ENCODE measurements around the gene FIGN.

DNA sequence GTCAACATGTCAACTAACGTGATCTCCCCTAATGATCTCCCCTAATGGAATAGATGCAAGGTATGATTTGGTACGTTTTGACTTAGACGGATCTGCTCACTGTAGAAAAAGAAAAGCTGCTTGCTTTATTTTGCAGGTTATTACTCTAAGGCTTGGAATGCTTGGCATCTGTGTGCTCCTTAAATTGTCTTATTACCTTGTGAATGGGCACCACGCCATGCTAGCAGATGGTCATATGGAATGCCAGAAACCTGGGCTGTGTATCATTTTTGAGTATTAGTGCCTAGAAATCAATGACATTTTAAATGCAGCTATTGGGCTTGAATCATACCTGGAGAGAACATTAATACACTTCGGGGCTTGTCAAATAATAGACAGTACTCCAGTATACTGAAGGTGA is 16.5 kb upstream of the FIGN start:
- TF ChIP-seq EP300 (IDR thresholded peaks at IDR 0.05) (no peak), POLR2A (IDR thresholded peaks at IDR 0.05) (no peak)
- TF ChIP-seq, protein P1, sequence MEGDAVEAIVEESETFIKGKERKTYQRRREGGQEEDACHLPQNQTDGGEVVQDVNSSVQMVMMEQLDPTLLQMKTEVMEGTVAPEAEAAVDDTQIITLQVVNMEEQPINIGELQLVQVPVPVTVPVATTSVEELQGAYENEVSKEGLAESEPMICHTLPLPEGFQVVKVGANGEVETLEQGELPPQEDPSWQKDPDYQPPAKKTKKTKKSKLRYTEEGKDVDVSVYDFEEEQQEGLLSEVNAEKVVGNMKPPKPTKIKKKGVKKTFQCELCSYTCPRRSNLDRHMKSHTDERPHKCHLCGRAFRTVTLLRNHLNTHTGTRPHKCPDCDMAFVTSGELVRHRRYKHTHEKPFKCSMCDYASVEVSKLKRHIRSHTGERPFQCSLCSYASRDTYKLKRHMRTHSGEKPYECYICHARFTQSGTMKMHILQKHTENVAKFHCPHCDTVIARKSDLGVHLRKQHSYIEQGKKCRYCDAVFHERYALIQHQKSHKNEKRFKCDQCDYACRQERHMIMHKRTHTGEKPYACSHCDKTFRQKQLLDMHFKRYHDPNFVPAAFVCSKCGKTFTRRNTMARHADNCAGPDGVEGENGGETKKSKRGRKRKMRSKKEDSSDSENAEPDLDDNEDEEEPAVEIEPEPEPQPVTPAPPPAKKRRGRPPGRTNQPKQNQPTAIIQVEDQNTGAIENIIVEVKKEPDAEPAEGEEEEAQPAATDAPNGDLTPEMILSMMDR (IDR thresholded peaks at IDR 0.05), result no peak
